Measurements from ENCODE around the gene DBT.
"Not testable (repeated sequence)": the region's sequence is repeated elsewhere in the genome, so short reads cannot be mapped to it uniquely, and the experiment has no call there.

The DBT gene

DNA sequence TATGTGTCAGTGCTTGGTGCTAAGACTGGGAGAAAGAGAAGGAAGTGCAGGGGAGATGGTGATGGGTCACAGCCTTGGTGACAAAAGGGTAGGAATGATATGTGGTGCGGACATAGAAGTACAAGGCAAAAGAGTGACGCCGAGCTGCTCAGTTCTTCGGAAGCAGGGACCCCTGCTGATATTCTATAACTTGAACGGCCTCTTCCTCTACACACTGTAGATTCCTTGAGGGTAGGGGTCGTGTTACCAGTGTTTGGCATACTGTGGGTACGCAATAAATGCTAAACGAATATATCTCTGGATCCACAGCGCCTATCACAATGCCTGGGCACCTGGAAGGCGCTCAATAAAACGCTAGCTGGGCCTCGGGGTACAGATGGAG lies 488 bp downstream of the DBT start:
- TF ChIP-seq, protein P1, sequence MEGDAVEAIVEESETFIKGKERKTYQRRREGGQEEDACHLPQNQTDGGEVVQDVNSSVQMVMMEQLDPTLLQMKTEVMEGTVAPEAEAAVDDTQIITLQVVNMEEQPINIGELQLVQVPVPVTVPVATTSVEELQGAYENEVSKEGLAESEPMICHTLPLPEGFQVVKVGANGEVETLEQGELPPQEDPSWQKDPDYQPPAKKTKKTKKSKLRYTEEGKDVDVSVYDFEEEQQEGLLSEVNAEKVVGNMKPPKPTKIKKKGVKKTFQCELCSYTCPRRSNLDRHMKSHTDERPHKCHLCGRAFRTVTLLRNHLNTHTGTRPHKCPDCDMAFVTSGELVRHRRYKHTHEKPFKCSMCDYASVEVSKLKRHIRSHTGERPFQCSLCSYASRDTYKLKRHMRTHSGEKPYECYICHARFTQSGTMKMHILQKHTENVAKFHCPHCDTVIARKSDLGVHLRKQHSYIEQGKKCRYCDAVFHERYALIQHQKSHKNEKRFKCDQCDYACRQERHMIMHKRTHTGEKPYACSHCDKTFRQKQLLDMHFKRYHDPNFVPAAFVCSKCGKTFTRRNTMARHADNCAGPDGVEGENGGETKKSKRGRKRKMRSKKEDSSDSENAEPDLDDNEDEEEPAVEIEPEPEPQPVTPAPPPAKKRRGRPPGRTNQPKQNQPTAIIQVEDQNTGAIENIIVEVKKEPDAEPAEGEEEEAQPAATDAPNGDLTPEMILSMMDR (IDR thresholded peaks at IDR 0.05; ENCODE audit: insufficient read depth, low read length, poor library complexity, severe bottlenecking) = no peak
- DNase-seq (ENCODE audit: extremely low read depth, insufficient read length) = no peak
- H3K4me3 ChIP-seq (replicated peaks; ENCODE audit: low read depth, low read length) = peak overlapping the region; percentile 99
- no peaks in the 10 kb centered on the region for H3K36me3 ChIP-seq (ENCODE audit: control insufficient read depth, insufficient read depth, low read length)
- H3K27me3 ChIP-seq (replicated peaks; ENCODE audit: control insufficient read depth, insufficient read depth, low read length) = no peaks in the 10 kb centered on the region

DNA sequence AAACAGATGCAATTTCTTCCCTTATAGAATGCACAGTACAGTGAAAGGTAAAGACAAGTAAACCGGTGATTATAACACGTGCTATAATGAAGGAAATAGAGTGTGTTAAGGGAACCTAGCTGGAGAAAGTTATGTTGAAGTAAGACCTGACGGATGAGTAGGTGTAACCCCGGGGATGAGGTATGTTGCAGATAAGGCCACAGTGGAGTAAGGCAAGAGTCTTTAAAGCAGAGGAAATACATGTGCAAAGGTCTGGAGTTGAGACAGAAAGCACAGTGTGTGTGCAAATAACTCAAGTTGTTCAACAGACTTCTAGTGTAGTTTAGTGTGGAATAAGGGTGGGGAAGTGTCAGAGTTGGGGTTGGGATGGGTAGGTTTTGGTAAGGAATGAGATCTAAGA lies 2.9 kb downstream of the DBT start:
- H3K36me3 ChIP-seq (ENCODE audit: control insufficient read depth, insufficient read depth, low read length) = no peaks in the 10 kb centered on the region
- no peak overlapping the region for H3K4me3 ChIP-seq (replicated peaks; ENCODE audit: low read depth, low read length)
- H3K27me3 ChIP-seq (replicated peaks; ENCODE audit: control insufficient read depth, insufficient read depth, low read length) = no peaks in the 10 kb centered on the region
- DNase-seq (ENCODE audit: extremely low read depth, insufficient read length) = no peak
- TF ChIP-seq, protein P1 (IDR thresholded peaks at IDR 0.05; ENCODE audit: insufficient read depth, low read length, poor library complexity, severe bottlenecking) = no peak

DNA sequence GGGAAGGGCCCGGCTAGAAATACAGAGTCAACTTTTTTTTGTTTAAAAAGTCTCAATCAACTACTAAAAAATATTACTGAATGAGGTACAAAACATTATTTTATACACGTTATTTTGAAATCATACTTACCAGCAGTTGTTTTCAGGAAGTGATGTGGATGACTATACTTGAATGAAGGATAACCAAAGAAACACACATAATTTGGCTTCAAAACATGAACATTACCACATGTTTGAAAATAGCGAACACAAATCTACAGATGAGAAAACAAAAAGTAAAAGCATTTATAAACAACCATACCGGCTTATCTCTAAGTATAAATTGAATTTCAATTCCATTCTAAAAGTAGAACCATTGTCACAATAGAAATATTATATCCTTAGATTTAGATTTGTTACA lies 9.0 kb downstream of the DBT start:
- TF ChIP-seq, protein P1 (IDR thresholded peaks at IDR 0.05; ENCODE audit: insufficient read depth, low read length, poor library complexity, severe bottlenecking) = no peak
- no peak overlapping the region for H3K4me3 ChIP-seq (replicated peaks; ENCODE audit: low read depth, low read length)
- H3K27me3 ChIP-seq (replicated peaks; ENCODE audit: control insufficient read depth, insufficient read depth, low read length) = no peaks in the 10 kb centered on the region
- peaks cover 2% of the 10 kb centered on the region; the same call in 1 of the 2 replicates for H3K36me3 ChIP-seq (ENCODE audit: control insufficient read depth, insufficient read depth, low read length)
- DNase-seq (ENCODE audit: extremely low read depth, insufficient read length) = no peak

DNA sequence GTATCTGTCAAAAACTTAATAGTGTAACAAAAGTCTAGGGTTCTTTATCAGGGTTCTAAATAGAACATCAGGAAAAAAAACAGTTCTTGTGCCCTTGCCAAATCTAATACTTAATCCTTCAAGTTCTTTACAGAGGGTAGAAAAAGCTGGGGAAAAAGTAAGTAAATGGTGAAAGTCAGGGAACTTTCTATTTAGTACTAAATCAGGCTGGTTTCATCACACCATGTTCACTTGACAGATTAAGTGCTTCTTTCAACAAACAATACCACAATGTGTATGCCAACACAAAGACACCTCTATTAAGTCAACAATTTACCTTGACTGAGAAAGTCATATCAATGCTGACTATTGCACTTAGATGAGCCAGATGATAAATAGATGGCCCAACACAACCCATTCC lies 9.7 kb downstream of the DBT start:
- Histone ChIP-seq H3K27me3 (replicated peaks; ENCODE audit: control insufficient read depth, insufficient read depth, low read length) (no peaks in the 10 kb centered on the region), H3K4me3 (replicated peaks; ENCODE audit: low read depth, low read length) (no peak overlapping the region), H3K36me3 (ENCODE audit: control insufficient read depth, insufficient read depth, low read length) (peaks cover 2% of the 10 kb centered on the region; the same call in 1 of the 2 replicates)
- no peak for DNase-seq (ENCODE audit: extremely low read depth, insufficient read length)
- TF ChIP-seq, protein P1 (IDR thresholded peaks at IDR 0.05; ENCODE audit: insufficient read depth, low read length, poor library complexity, severe bottlenecking) = no peak

DNA sequence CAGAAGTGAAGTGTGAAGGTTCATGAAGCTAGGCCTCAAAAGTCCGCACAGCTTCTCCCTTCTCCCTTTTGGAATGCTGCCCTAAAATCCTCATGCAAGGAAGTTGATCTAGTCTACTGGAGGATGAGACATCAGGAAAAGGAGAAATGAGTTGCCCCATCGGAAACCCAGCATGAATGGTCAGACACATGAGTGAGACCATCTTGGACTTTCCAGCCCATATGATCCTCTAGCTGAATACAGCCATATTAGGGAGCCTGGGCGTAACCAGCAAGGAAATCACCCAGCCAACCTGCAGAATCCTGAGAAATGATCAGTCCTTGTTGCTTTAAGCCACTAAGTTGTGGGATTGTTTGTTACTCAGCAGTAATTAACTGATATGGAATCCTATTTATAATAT lies 12.5 kb downstream of the DBT start:
- no peak overlapping the region for H3K4me3 ChIP-seq (replicated peaks; ENCODE audit: low read depth, low read length)
- TF ChIP-seq, protein P1 (IDR thresholded peaks at IDR 0.05; ENCODE audit: insufficient read depth, low read length, poor library complexity, severe bottlenecking) = no peak
- no peaks in the 10 kb centered on the region for H3K27me3 ChIP-seq (replicated peaks; ENCODE audit: control insufficient read depth, insufficient read depth, low read length)
- peaks cover 2% of the 10 kb centered on the region; the same call in 1 of the 2 replicates for H3K36me3 ChIP-seq (ENCODE audit: control insufficient read depth, insufficient read depth, low read length)
- no peak for DNase-seq (ENCODE audit: extremely low read depth, insufficient read length)

DNA sequence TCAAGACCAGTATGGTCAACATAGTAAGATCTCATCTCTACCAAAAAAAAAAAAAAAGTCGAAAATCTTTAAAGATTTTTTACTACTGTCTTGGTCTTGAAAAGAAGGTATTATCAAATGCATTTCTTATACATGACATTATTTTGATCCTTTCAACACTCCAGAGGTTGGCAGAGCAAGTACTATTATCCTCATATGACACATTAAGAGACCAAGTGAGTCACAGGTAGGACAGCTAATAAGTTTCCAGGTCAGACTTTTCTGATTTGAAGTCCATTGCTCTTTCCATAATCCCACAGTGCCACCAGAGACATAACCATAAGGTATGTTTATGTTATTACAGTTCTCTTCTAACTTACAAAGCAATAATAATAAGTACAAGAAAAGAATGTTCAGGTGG lies 15.2 kb downstream of the DBT start:
- TF ChIP-seq, protein P1 (IDR thresholded peaks at IDR 0.05; ENCODE audit: insufficient read depth, low read length, poor library complexity, severe bottlenecking) = no peak
- Histone ChIP-seq H3K36me3 (ENCODE audit: control insufficient read depth, insufficient read depth, low read length) (peaks cover 1% of the 10 kb centered on the region; the same call in 1 of the 2 replicates), H3K27me3 (replicated peaks; ENCODE audit: control insufficient read depth, insufficient read depth, low read length) (no peaks in the 10 kb centered on the region)

DNA sequence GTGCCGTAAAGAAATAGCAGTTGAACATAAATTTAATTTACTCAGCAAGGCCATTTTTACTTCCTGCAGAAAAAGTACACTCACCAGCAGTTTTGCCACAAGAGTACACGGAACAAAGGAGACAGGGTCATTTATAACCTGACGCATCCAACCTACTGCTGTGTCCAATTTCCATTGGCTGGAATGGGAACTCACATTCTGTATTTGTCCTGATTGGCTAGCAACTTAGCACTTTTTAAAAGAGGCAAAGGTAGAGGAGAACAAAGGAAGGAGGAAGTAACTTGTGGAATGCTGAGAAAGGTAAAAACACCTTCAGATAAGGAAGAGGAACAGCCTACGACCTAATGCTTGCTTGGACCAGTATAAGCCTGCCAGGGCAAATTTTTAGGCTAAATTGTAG lies 16.1 kb downstream of the DBT start:
- not testable (repeated sequence) for DNase-seq (ENCODE audit: extremely low read depth, insufficient read length); H3K36me3 ChIP-seq (ENCODE audit: control insufficient read depth, insufficient read depth, low read length); H3K4me3 ChIP-seq (replicated peaks; ENCODE audit: low read depth, low read length); H3K27me3 ChIP-seq (replicated peaks; ENCODE audit: control insufficient read depth, insufficient read depth, low read length)

More for the DNA sequence above, 15.2 kb downstream of the DBT start:
- DNase-seq (ENCODE audit: extremely low read depth, insufficient read length) = no peak
- no peak overlapping the region for H3K4me3 ChIP-seq (replicated peaks; ENCODE audit: low read depth, low read length)
